Astrocyte of the cerebellum (primary cell): ENCODE data around the gene GBP5.
"Not testable (repeated sequence)": the region's sequence is repeated elsewhere in the genome, so short reads cannot be mapped to it uniquely, and the experiment has no call there.

ENCODE experiments used
- DNase-seq: peaks from one replicate; pipeline ENCODE4 v3.0.0-alpha.2; 2011; ENCODE audit warnings: low read depth
- H3K4me3 ChIP-seq: 2 replicates; pipeline ENCODE4 v1.5.1; 2011; ENCODE audit warnings: mild to moderate bottlenecking, low read depth, low read length, moderate library complexity
- CTCF ChIP-seq: IDR thresholded peaks from 2 replicates; pipeline ENCODE4 v1.5.1; 2012; ENCODE audit warnings: low read length, low read depth, moderate library complexity, mild to moderate bottlenecking; ENCODE audit errors: missing control alignments
- in situ Hi-C: cut with HindIII; loops from 2 replicates; pipeline ENCODE4 v1.10.0; 2017; ENCODE audit warnings: low sequenced_read_pairs

GBP5 gene

GRCh38 chr1:89306273-89306672 is 33.6 kb upstream of the GBP5 start:
- TF ChIP-seq CTCF: no peak
- H3K4me3 ChIP-seq: no peak overlapping the region
- in situ Hi-C loops: no loop called here
- no peak for DNase-seq

- DNase-seq: no peak
- in situ Hi-C loops: no loop called here
- H3K4me3 ChIP-seq: no peak overlapping the region
- TF ChIP-seq CTCF: no peak
Measured at GRCh38 chr1:89305493-89305892, 32.8 kb upstream of the GBP5 start.

DNA sequence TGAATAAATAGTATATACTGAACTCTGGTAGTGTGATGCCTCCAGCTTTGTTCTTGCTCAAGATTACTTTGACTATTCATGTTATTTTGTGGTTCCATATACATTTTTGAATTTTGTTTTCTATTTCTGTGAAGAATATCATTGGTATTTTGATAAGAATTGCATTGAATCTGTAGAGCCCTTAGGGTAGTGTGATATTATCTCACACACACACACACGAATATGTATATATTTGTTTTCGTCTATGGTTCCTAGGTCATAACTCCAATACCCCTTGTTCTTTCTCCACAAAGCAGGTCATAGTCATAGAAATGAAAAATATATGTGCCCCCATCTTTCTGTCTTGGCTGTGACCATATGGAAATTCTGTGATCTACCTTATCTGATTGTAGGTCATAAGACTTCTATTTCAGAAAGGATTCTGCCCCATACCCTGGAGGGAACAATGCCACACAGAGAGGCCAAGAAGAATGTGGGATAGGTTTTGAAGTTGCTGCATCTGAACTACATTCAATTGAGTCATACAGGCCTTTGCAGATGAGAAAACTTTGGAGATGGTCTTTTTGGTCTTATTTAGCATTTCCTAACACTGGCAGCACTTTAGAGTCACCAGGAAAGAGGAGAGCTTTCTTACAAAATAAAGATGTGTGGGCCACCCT is 32.0 kb upstream of the GBP5 start:
- no peak overlapping the region for H3K4me3 ChIP-seq
- DNase-seq: no peak
- no peak for TF ChIP-seq CTCF
- in situ Hi-C loops: no loop called here

- in situ Hi-C loops: no loop called here
- no peak for TF ChIP-seq CTCF
- no peak for DNase-seq
- H3K4me3 ChIP-seq: no peak overlapping the region
Measured at GRCh38 chr1:89302697-89303332, 30.2 kb upstream of the GBP5 start.

DNA sequence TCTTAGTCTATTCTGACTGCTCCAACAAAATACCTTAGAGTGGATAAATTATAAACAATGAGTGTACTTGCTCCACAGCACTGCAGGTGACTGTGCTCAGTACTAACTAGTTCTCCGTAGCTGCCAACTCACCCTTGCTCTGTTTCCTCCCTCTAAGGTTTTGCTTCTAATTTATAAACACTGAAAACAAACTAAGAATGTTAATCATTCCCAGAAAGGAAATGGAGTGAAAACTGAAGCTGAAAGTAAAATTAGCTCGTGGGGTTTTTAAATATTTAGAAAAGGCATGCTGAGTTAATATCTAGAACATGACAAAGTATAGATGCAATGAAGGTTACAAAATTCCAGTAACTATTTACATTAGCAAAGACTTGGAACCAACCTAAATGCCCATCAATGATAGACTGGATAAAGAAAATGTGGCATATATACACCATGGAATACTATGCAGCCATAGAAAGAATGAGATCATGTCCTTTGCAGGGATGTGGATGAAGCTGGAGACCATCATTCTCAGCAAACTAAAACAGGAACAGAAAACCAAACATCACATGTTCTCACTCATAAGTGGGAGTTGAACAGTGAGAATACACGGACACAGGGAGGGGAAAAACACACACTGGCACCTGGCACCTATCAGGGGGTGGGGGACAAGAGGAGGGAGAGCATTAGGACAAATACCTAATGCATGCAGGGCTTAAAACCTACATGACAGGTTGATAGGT is 27.2 kb upstream of the GBP5 start:
- DNase-seq, in situ Hi-C loops, H3K4me3 ChIP-seq: not testable (repeated sequence)

DNA sequence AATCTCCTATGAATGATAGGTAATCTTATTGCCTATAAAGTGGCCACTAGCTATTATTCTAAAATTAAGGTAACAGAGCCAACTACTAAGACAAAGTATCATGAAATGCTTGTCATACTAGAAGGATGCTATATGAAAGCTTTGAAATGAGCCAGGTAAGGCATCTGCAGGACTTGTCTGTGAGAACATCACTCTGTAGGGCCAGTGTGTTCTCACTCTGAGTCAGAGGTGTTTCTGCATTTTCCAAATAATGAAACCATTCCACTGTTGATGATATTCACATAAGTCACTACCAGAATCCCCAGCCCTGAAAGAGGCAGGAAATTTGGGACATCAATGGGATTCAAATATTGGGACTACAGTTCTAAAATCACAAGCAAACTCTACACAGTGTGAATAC is 25.8 kb upstream of the GBP5 start:
- DNase-seq: no peak
- no peak for TF ChIP-seq CTCF
- H3K4me3 ChIP-seq: no peak overlapping the region
- in situ Hi-C loops: no loop called here

DNA sequence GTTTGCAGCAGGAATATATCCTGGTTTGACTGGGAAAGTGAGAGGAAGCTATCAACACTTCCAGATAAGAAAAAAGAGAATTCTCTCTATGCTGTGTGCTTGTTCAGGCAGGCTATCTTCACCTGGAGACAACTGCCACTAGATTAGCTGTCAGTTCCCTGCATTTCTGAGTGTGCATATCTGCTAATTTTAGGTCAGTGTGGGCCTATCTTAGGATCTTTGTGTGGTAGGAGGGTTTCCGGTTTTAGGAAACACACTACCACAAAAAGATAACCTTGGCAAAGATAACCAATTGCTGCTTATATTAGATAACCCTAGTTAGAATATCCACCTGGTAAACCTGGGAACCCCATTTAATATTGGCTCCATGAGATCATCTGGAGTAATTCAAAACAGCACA is 22.5 kb upstream of the GBP5 start:
- no peak for TF ChIP-seq CTCF
- in situ Hi-C loops: no loop called here
- no peak for DNase-seq
- H3K4me3 ChIP-seq: no peak overlapping the region
